Testis (tissue), 3 donors: ENCODE results near the gene DPP6. TPM values are rescaled to one million over a fixed set of nuclear protein-coding genes. Genes with fewer than 3 reads are reported as not detected.

Experiments
- DNase-seq: peaks from one replicate; pipeline ENCODE4 v3.0.0-alpha.2; 2019
- H3K27ac ChIP-seq, 2 donors: fragments of 200-600 bp; sonication (generic); one replicate each; pipeline ENCODE4 v1.5.1; 2019
- H3K27me3 ChIP-seq: fragments of 200-600 bp; sonication (generic); one replicate; pipeline ENCODE4 v1.5.1; 2019
- H3K36me3 ChIP-seq: fragments of 200-600 bp; sonication (generic); one replicate; pipeline ENCODE4 v1.5.1; 2017; ENCODE audit warnings: low read depth; ENCODE audit errors: missing control alignments
- H3K4me1 ChIP-seq: fragments of 200-600 bp; sonication (generic); one replicate; pipeline ENCODE4 v1.5.1; 2019
- H3K4me3 ChIP-seq, 2 donors: fragments of 200-600 bp; sonication (generic); one replicate each; pipeline ENCODE4 v1.5.1; 2017 to 2019
- H3K9me3 ChIP-seq: fragments of 200-600 bp; sonication (generic); one replicate; pipeline ENCODE4 v1.5.1; 2017
- POLR2A ChIP-seq: fragments of 450-650 bp; IDR thresholded peaks from one replicate; pipeline ENCODE4 v1.6.1; 2017; ENCODE audit warnings: antibody characterized with exemption, mild to moderate bottlenecking, moderate library complexity
- WGBS, 2 donors: methylation state at CpG; one replicate each; pipeline ENCODE4 v1.1.5; 2018; 5-methylcytosine and 5-hydroxymethylcytosine counted together
- intact Hi-C: fragments of 100-400 bp; cut with DNase I; formaldehyde crosslinking; loops from one replicate; pipeline ENCODE4 v1.15.1; 2023; ENCODE audit warnings: low total_unique reads
- polyA plus RNA-seq: library from polyadenylated mRNA; stranded (reverse); fragments of 350-450 nt; fragmentation: Illumina TruSeq; extraction: RNeasy Lipid Tissue Mini Kit (QIAGEN cat#74804); gene quantifications from one replicate; pipeline ENCODE4 v1.2.3, GENCODE V29; 2014; ENCODE audit warnings: low read depth, low replicate concordance; ENCODE audit not compliant: insufficient read depth
- total RNA-seq, 2 donors: library from RNA; depleted of rRNA; stranded (reverse); fragments of >200 nt; gene quantifications; one replicate each; pipeline ENCODE4 v1.2.3, GENCODE V29; 2016
- TF ChIP-seq, protein P1 (sequence below), 3 experiments: fragments of 450-650 bp in 2 of 3; fragments of 200-600 bp in 1 of 3; sonication (generic) in 1 of 3; IDR thresholded peaks; one replicate each; pipeline ENCODE4 v1.5.1; 2016 to 2019; ENCODE audit warnings: antibody characterized with exemption in 3 of 3, mild to moderate bottlenecking in 2 of 3, moderate library complexity in 1 of 3

The DPP6 gene
- total and polyA plus RNA-seq, 3 donors from 2014 or later = 26.0 to 78.3 (median 52.8) TPM

DNA sequence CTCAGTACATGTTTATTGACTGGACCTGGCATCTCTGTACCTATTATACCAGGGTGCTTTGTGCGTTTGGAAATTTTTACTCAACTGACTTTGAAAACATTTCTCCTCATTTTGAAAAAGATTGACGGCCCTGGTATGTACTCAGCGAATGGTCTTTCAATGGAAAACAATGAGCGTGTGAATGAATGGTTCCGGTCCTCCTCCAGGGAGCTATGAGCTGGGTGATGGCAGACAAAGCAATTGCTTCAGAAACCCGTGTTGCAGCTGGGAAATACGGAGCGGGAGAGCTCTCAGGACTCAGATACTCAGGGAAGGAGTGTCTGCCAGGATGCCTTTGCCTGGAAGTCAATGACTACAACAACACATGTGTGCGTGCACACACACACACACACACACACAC is 824.8 kb downstream of the DPP6 start:
- H3K9me3 ChIP-seq = no peaks in the 10 kb centered on the region
- no peaks in the 10 kb centered on the region for H3K27me3 ChIP-seq
- no peaks in the 10 kb centered on the region for H3K36me3 ChIP-seq
- H3K4me1 ChIP-seq = no peaks in the 10 kb centered on the region
- no peak overlapping the region for H3K4me3 ChIP-seq
- DNase-seq = no peak
- H3K27ac ChIP-seq = no peak overlapping the region
- TF ChIP-seq, protein P1, sequence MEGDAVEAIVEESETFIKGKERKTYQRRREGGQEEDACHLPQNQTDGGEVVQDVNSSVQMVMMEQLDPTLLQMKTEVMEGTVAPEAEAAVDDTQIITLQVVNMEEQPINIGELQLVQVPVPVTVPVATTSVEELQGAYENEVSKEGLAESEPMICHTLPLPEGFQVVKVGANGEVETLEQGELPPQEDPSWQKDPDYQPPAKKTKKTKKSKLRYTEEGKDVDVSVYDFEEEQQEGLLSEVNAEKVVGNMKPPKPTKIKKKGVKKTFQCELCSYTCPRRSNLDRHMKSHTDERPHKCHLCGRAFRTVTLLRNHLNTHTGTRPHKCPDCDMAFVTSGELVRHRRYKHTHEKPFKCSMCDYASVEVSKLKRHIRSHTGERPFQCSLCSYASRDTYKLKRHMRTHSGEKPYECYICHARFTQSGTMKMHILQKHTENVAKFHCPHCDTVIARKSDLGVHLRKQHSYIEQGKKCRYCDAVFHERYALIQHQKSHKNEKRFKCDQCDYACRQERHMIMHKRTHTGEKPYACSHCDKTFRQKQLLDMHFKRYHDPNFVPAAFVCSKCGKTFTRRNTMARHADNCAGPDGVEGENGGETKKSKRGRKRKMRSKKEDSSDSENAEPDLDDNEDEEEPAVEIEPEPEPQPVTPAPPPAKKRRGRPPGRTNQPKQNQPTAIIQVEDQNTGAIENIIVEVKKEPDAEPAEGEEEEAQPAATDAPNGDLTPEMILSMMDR (IDR thresholded peaks at IDR 0.05) = no peak
- TF ChIP-seq POLR2A = no peak
- whole genome bisulfite sequencing, 2 donors = 84 to 93% methylated on average over 9 of the region's 9 CpGs
- intact Hi-C loops = no loop called here

DNA sequence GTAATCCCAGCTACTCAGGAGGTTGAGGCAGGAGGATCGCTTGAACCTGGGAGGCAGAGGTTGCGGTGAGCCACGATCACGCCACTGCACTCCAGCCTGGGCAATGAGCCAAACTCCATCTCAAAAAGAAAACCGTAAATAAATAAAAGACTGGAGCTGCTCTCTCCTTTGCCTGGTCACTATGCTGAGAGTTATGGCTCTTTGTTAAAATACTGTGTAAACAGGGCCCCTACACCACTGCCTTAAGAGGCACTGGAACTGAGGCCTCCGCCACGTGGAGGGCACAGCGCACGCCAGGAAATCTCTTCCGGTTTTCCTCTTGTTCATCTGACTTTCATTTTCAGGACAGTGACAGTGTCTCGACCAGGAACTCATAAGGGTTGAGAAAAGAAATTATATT is 827.4 kb downstream of the DPP6 start:
- H3K4me1 ChIP-seq = no peaks in the 10 kb centered on the region
- DNase-seq = no peak
- no peaks in the 10 kb centered on the region for H3K27me3 ChIP-seq
- TF ChIP-seq, protein P1 (IDR thresholded peaks at IDR 0.05) = no peak
- TF ChIP-seq POLR2A = no peak
- intact Hi-C loops = no loop called here
- no peaks in the 10 kb centered on the region for H3K36me3 ChIP-seq
- no peaks in the 10 kb centered on the region for H3K9me3 ChIP-seq
- no peak overlapping the region for H3K4me3 ChIP-seq
- 69 to 74% methylated on average over 11 of the region's 11 CpGs for WGBS, 2 donors
- H3K27ac ChIP-seq = no peak overlapping the region

DNA sequence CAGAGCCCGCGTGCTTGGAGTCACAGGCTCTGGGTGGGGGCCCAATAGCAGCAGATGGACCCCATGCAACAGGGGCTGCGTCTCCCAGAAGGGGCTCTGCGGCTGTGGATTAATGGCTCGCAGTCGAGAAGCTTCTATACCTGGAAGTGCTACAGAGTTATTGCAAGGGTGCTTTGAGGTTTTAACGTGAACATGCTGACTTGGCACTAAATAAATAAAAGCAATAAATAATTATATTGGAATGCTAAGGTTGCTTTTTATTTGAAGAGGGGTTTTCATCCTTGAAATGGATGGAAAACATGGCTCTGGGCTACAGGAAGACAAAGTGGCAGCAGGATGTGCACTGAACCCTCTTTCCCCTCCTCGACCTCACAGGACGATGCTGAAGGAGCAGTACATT is 828.3 kb downstream of the DPP6 start:
- Histone ChIP-seq H3K27me3 (no peaks in the 10 kb centered on the region), H3K4me3 (no peak overlapping the region), H3K27ac (no peak overlapping the region), H3K36me3 (no peaks in the 10 kb centered on the region), H3K4me1 (no peaks in the 10 kb centered on the region), H3K9me3 (no peaks in the 10 kb centered on the region)
- intact Hi-C loops = no loop called here
- no peak for TF ChIP-seq POLR2A
- TF ChIP-seq, protein P1 (IDR thresholded peaks at IDR 0.05) = no peak
- DNase-seq = no peak
- 77 to 87% methylated on average over 8 to 9 of the region's 9 CpGs for WGBS, 2 donors

DNA sequence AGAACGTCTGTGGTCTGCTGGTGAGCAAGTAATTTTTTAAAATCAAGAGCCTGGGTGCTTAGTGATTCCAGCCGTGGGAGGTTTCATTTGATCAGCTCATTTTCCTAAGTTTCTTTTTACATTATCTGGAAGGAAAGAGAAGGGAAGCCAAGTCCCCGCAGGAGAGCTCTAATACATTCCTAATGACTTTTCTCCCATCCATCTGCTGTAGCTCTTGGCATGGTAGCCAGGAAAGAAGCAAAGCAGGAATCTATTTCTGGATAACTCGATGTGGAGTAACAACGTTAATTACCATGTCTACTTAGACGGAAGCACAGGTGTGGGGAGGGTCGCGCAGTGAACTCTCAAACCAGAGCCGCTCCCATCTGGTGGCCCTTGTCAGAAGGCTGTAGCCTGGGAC is 828.8 kb downstream of the DPP6 start:
- Histone ChIP-seq H3K4me3 (no peak overlapping the region), H3K27me3 (no peaks in the 10 kb centered on the region), H3K4me1 (no peaks in the 10 kb centered on the region), H3K27ac (no peak overlapping the region), H3K9me3 (no peaks in the 10 kb centered on the region), H3K36me3 (no peaks in the 10 kb centered on the region)
- intact Hi-C loops = no loop called here
- TF ChIP-seq, protein P1 (IDR thresholded peaks at IDR 0.05) = no peak
- TF ChIP-seq POLR2A = no peak
- 49 to 66% methylated on average over 9 of the region's 9 CpGs for WGBS, 2 donors
- DNase-seq = no peak

DNA sequence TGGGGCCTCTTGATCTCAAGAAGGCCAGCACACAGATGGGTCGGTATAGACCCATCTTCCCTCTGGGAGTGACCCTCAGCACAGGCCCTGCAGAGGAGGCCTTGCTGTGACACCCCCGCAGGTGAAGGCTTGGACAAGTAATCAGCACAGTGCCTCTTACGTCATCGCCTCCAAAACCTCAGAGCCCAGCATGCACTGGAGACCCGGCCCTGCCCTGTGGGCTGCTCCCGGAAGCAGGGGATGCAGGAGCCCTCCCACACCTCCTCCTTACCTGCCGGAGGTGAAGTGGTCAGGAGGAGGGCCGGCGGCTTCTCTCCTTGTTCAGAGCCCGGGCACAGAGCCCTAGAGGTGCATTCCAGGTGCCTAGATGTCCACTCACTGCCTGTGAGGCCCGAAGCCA is 829.3 kb downstream of the DPP6 start:
- H3K36me3 ChIP-seq = no peaks in the 10 kb centered on the region
- no peak overlapping the region for H3K27ac ChIP-seq
- TF ChIP-seq POLR2A = no peak
- TF ChIP-seq, protein P1 (IDR thresholded peaks at IDR 0.05) = no peak
- no peak overlapping the region for H3K4me3 ChIP-seq
- H3K27me3 ChIP-seq = no peaks in the 10 kb centered on the region
- no peaks in the 10 kb centered on the region for H3K4me1 ChIP-seq
- WGBS, 2 donors = 87 to 90% methylated on average over 4 to 11 of the region's 11 CpGs
- H3K9me3 ChIP-seq = no peaks in the 10 kb centered on the region
- intact Hi-C loops = no loop called here
- no peak for DNase-seq
